Stimulated activated CD8-positive, alpha-beta memory T cell treated with anti-CD3 and anti-CD28 coated beads, Interleukin-15, amount 100 ng/mL, for 48 hours (primary cell): ENCODE measurements around the gene ZNF195.
"Not testable (repeated sequence)": the region's sequence is repeated elsewhere in the genome, so short reads cannot be mapped to it uniquely, and the experiment has no call there.

Experiments
- DNase-seq, 2 donors: peaks; one replicate each; pipeline ENCODE4 v3.0.0-alpha.2; 2020; ENCODE audit warnings: low read depth in 2 of 2

Gene ZNF195

GRCh38 chr11:3347127-3347526, 31.8 kb downstream of the ZNF195 start:
- DNase-seq: no peak

GRCh38 chr11:3346587-3346986, 32.4 kb downstream of the ZNF195 start:
- DNase-seq: no peak

- no peak for DNase-seq
These were observed 33.2 kb downstream of the ZNF195 start for GRCh38 chr11:3345736-3346135.

- DNase-seq: no peak
These were observed 34.4 kb downstream of the ZNF195 start for GRCh38 chr11:3344327-3345174.

- DNase-seq: no peak
These were observed 36.2 kb downstream of the ZNF195 start for GRCh38 chr11:3342709-3343108.

- DNase-seq: peak; percentile 25 to 28
These were observed 37.6 kb downstream of the ZNF195 start for GRCh38 chr11:3341298-3341697.

GRCh38 chr11:3340025-3340424, 38.9 kb downstream of the ZNF195 start:
- no peak for DNase-seq

- DNase-seq: no peak
These were observed 39.7 kb downstream of the ZNF195 start for GRCh38 chr11:3339340-3339624.

GRCh38 chr11:3338569-3339339, 40.2 kb downstream of the ZNF195 start:
- DNase-seq: no peak

- not testable (repeated sequence) for DNase-seq
These were observed 42.5 kb downstream of the ZNF195 start for GRCh38 chr11:3336420-3336819.

GRCh38 chr11:3333157-3333556, 45.8 kb downstream of the ZNF195 start:
- DNase-seq: not testable (repeated sequence)

- DNase-seq: not testable (repeated sequence)
These were observed 47.9 kb downstream of the ZNF195 start for GRCh38 chr11:3331078-3331477.

- DNase-seq: not testable (repeated sequence)
These were observed 48.9 kb downstream of the ZNF195 start for GRCh38 chr11:3330064-3330463.

GRCh38 chr11:3328503-3328902, 50.4 kb downstream of the ZNF195 start:
- DNase-seq: not testable (repeated sequence)

GRCh38 chr11:3326450-3326849, 52.5 kb downstream of the ZNF195 start:
- DNase-seq: not testable (repeated sequence)

GRCh38 chr11:3324724-3325123, 54.2 kb downstream of the ZNF195 start:
- DNase-seq: not testable (repeated sequence)
